ENCODE data around the gene PDE4D.

GRCh38 chr5:59449905-59450644 lies 443.5 kb downstream of the PDE4D start:
- no peak for TF ChIP-seq YY1 (IDR thresholded peaks at IDR 0.05; ENCODE audit: insufficient read depth, insufficient read length)
- TF ChIP-seq SUZ12 (IDR thresholded peaks at IDR 0.05; ENCODE audit: extremely low read depth, insufficient read depth, insufficient read length): no peak
- TF ChIP-seq ZNF274 (IDR thresholded peaks at IDR 0.05; ENCODE audit: low read depth, low read length): no peak

Measured in NT2/D1 (cell line).